PC-9 (cell line): ENCODE data around the gene IGSF22. TPM values are rescaled to one million over a fixed set of nuclear protein-coding genes. Genes with fewer than 3 reads are reported as not detected.

Experiments
- BruUV-seq: library from RNA; stranded (reverse); fragments of 400-500 nt; replicated peaks from 2 replicates; lab custom pipeline; 2021; lab: Mats Ljungman, UMichigan
- CTCF ChIA-PET: fragments of 300-600 bp; sonication (Branson Sonifier 250); formaldehyde crosslinking; loops from one replicate; lab custom pipeline; 2022; ENCODE audit warnings: antibody characterized with exemption; lab: Charles Lee
- POLR2A ChIA-PET: fragments of 300-600 bp; sonication (Branson Sonifier 250); formaldehyde crosslinking; loops from one replicate; lab custom pipeline; 2022; ENCODE audit warnings: antibody characterized with exemption; ENCODE audit not compliant: unreplicated experiment; lab: Charles Lee
- DNase-seq, 2 experiments: peaks; one replicate each; pipeline versions ENCODE4 v3.0.0 to v3.0.0-alpha.2; 2015 to 2022; ENCODE audit warnings: mixed read lengths in 1 of 2
- H2AFZ ChIP-seq: fragments of 200-600 bp; sonication (generic); 2 replicates; pipeline ENCODE4 v1.8.1; 2017; ENCODE audit warnings: antibody characterized with exemption
- H3F3A ChIP-seq: fragments of 200-600 bp; sonication (generic); 2 replicates; pipeline ENCODE4 v1.8.1; 2017; ENCODE audit warnings: antibody characterized with exemption, mild to moderate bottlenecking, low read depth; ENCODE audit not compliant: insufficient read depth
- H3K27ac ChIP-seq: fragments of 200-600 bp; sonication (generic); 2 replicates; pipeline ENCODE4 v1.6.1; 2016; ENCODE audit warnings: mixed run types
- H3K27me3 ChIP-seq: fragments of 200-600 bp; sonication (generic); 2 replicates; pipeline ENCODE4 v1.6.1; 2016; ENCODE audit warnings: low read depth, mixed run types; ENCODE audit not compliant: insufficient read depth
- H3K36me3 ChIP-seq: fragments of 200-600 bp; sonication (generic); 2 replicates; pipeline ENCODE4 v1.6.1; 2016; ENCODE audit warnings: low read depth, mixed run types
- H3K4me1 ChIP-seq: fragments of 200-600 bp; sonication (generic); replicated peaks from 2 replicates; pipeline ENCODE4 v1.6.1; 2016; ENCODE audit warnings: mixed run types; ENCODE audit not compliant: insufficient read depth
- H3K4me2 ChIP-seq: fragments of 200-600 bp; sonication (generic); 2 replicates; pipeline ENCODE4 v1.6.1; 2017; ENCODE audit warnings: mixed run types
- H3K4me3 ChIP-seq: fragments of 200-600 bp; sonication (generic); 2 replicates; pipeline ENCODE4 v1.6.1; 2016; ENCODE audit warnings: mixed run types
- H3K79me2 ChIP-seq: fragments of 200-600 bp; sonication (generic); 2 replicates; pipeline ENCODE4 v1.6.1; 2017; ENCODE audit warnings: low read depth, mixed run types
- H3K9me2 ChIP-seq: fragments of 200-600 bp; sonication (generic); 2 replicates; pipeline ENCODE4 v1.8.1; 2017; ENCODE audit warnings: mild to moderate bottlenecking; ENCODE audit not compliant: insufficient read depth
- H3K9me3 ChIP-seq: fragments of 200-600 bp; sonication (generic); 2 replicates; pipeline ENCODE4 v1.8.1; 2016; ENCODE audit warnings: low read depth; ENCODE audit not compliant: insufficient read depth
- H4K20me1 ChIP-seq: fragments of 200-600 bp; sonication (generic); 2 replicates; pipeline ENCODE4 v1.8.1; 2017; ENCODE audit not compliant: insufficient read depth
- CTCF ChIP-seq: fragments of 200-600 bp; sonication (generic); conservative IDR thresholded peaks from 2 replicates; pipeline ENCODE4 v1.6.1; 2017; ENCODE audit warnings: mixed run types, antibody characterized with exemption, mild to moderate bottlenecking, moderate library complexity
- EZH2 ChIP-seq: fragments of 200-600 bp; sonication (generic); IDR thresholded peaks from 2 replicates; pipeline ENCODE4 v1.8.0; 2017; ENCODE audit warnings: antibody characterized with exemption, low read depth
- intact Hi-C: fragments of 100-400 bp; cut with micrococcal nuclease; formaldehyde crosslinking; loops from one replicate; pipeline ENCODE4 v1.10.0; 2022; ENCODE audit not compliant: unreplicated experiment
- total RNA-seq: library from RNA; stranded (reverse); gene quantifications from 2 replicates; pipeline ENCODE4 v1.2.3, GENCODE V29; 2021

IGSF22 gene
- total RNA-seq, 1 experiment from 2014 or later, result 0.33 TPM

GRCh38 chr11:18657673-18658072 is 68.3 kb downstream of the IGSF22 start:
- BruUV-seq, result no TSS peak

More at GRCh38 chr11:18657673-18658072, 68.3 kb downstream of the IGSF22 start:
- H3K9me2 ChIP-seq, result no peaks in the 10 kb centered on the region
- no peak overlapping the region for H3K4me3 ChIP-seq
- no peaks in the 10 kb centered on the region for H3K4me1 ChIP-seq
- TF ChIP-seq CTCF, result no peak
- TF ChIP-seq EZH2, result no peak
- no peak for DNase-seq
- H3K36me3 ChIP-seq, result no peaks in the 10 kb centered on the region
- H3K27ac ChIP-seq, result no peak overlapping the region
- no peaks in the 10 kb centered on the region for H3F3A ChIP-seq
- intact Hi-C loops, result loop anchor here (10.0 kb wide), 1 partner anchor 413 kb away; the partner anchor contains the start of gene SAA2
- ChIA-PET CTCF (no interaction called here), POLR2A (no interaction called here)
- no peaks in the 10 kb centered on the region for H4K20me1 ChIP-seq
- no peaks in the 10 kb centered on the region for H3K79me2 ChIP-seq
- no peak overlapping the region for H2AFZ ChIP-seq
- no peaks in the 10 kb centered on the region for H3K9me3 ChIP-seq
- H3K27me3 ChIP-seq, result peaks cover 10% of the 10 kb centered on the region; the same call in 1 of the 2 replicates
- no peak overlapping the region for H3K4me2 ChIP-seq

Other genes starting within 250 kb of the IGSF22 start
- gene TSG101, start 199.2 kb downstream of the IGSF22 start, total RNA-seq, result 81.1 and 97.1 TPM in 2 replicates
- gene UEVLD, start 137.5 kb downstream of the IGSF22 start, total RNA-seq, result 20.2 and 31.6 TPM in 2 replicates
- gene MISFA, start 126.4 kb downstream of the IGSF22 start, total RNA-seq, result 5.8 and 7.9 TPM in 2 replicates
- gene SPTY2D1, start 91.8 kb downstream of the IGSF22 start, total RNA-seq, result 22.3 and 23.7 TPM in 2 replicates
- gene TMEM86A, start 27.4 kb downstream of the IGSF22 start, total RNA-seq, result 1.4 and 2.1 TPM in 2 replicates
- gene PTPN5, start 65.6 kb upstream of the IGSF22 start, total RNA-seq, result not detected in 2 replicates
- gene MRGPRX1, start 213.2 kb upstream of the IGSF22 start, total RNA-seq, result not detected in 2 replicates